GM21529 (cell line): ENCODE data around the gene HABP4.
A peak's percentile ranks its signal among the peaks of the same experiment; 100 is the strongest.

Source experiments
- ATAC-seq: cut with Tn5 transposase; IDR thresholded peaks from one replicate; pipeline ENCODE4 v1.9.1; 2021; ENCODE audit not compliant: unreplicated experiment

The HABP4 gene

GRCh38 chr9:96449845-96450612 lies at the start of gene HABP4:
HABP4 (plus strand) TSS chr9:96450169; CDS start chr9:96450280, 111 bp downstream.
- peak; percentile 96 for ATAC-seq

DNA sequence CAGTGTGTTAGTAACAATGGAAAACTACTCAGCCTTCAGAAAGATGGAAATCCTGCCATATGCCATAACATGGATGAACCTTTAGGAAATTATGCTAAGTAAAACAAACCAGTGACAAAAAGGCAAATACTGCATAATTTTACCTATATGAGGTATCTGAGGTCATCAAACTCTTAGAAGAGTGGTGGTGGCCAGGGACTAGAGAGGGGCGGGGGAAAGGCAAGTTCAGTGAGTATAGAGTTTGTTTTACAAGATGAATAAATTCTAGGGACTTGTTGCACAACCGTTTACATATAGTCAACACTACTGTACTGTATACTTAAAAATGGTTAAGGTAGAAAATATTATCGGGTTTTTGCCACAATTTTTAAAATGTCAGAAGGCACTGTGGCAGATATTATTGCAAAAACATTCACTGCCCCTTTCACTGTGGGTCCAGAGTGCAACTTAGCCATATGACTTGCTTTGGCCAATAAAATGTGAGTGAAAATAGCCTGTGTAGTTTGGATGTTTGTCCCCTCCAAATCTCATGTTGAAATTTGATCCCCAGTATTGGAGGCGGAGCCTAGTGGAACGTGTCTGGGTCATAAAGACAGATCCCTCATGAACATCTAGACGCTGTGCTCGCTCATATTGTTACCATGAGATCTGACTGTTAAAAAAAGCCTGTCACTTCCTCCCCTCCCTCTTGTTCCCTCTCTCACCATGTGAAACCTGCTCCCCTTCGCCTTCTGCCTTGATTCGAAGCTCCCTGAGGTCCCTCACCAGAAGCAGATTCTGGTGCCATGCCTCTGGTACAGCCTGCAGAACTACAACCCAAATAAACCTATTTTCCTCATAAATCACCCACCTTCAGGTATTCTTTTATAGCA lies 41.3 kb upstream of the HABP4 start:
- ATAC-seq: no peak

DNA sequence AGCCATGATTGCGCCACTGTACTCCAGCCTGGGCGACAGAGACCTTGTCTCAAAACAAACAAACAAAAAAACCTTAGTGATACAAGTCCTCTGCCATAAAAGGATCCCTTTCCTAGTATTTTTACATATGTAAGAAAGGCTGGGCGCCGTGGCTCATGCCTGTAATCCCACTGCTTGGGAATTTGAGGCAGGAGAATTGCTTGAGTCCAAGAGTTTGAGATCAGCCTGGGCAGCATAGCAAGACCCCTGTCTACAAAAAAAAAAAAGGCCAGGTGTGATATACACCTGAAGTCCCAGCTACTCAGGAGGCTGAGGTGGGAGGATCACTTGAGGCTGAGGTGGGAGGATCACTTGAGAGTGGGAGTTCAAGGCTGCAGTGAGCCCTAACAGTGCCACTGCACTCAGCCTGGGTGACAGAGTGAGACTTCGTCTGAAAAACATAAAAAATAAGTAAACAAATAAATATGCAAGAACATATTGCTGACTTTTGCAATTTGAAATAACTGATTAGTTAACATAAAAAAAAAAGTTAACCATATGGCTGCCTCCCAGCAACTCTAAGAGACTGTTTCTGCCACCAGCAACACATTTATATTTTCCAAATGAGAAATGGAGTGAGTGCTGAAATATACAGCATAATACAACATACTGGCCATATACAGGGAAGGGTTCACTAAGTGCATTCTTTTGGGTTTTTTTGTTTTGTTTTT lies 38.7 kb upstream of the HABP4 start:
- no peak for ATAC-seq

- ATAC-seq: no peak
These were observed 37.6 kb upstream of the HABP4 start for GRCh38 chr9:96412174-96412913.

GRCh38 chr9:96413302-96414221 lies 36.4 kb upstream of the HABP4 start:
- ATAC-seq: peak; percentile 34

GRCh38 chr9:96417051-96417586 lies 32.9 kb upstream of the HABP4 start:
- peak; percentile 14 for ATAC-seq

- peak; percentile 0 for ATAC-seq
These were observed 32.3 kb upstream of the HABP4 start for GRCh38 chr9:96417661-96418082.

- ATAC-seq: peak; percentile 66
These were observed 31.7 kb upstream of the HABP4 start, which contains the start of gene ZNF367 for GRCh38 chr9:96418083-96418919. ZNF367 (minus strand) TSS chr9:96418370; CDS start chr9:96418032, 338 bp downstream.

GRCh38 chr9:96418920-96419690 lies 30.9 kb upstream of the HABP4 start:
- peak; percentile 38 for ATAC-seq

- no peak for ATAC-seq
These were observed 30.3 kb upstream of the HABP4 start for GRCh38 chr9:96419691-96419969.

GRCh38 chr9:96420468-96421219 lies 29.3 kb upstream of the HABP4 start:
- ATAC-seq: no peak

GRCh38 chr9:96423322-96423984 lies 26.5 kb upstream of the HABP4 start:
- no peak for ATAC-seq

DNA sequence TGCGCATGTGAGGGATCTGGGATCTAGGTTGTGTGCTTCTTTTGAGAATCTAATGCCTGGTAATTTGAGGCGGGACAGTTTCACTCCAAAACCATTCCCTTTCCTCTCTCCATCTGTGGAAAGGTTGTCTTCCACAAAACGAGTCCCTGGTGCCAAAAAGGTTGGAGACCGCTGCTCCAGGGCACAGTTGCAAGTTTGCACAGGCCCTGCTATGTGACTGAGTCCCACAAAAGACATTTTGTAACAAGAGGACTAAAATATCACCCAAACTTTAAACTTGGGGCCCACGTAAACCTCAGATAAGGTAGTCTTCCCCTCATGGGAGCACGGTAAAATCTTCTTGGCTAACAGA lies 26.0 kb upstream of the HABP4 start:
- no peak for ATAC-seq

- no peak for ATAC-seq
These were observed 24.3 kb upstream of the HABP4 start for GRCh38 chr9:96425500-96426169.

- no peak for ATAC-seq
These were observed 20.2 kb upstream of the HABP4 start for GRCh38 chr9:96429732-96430131.

- ATAC-seq: no peak
These were observed 19.6 kb upstream of the HABP4 start for GRCh38 chr9:96430377-96430776.
